Choroid plexus epithelial cell (primary cell): ENCODE measurements around the gene GSTT4.
"Not testable (repeated sequence)": the region's sequence is repeated elsewhere in the genome, so short reads cannot be mapped to it uniquely, and the experiment has no call there.

ENCODE experiments used
- DNase-seq: peaks from one replicate; pipeline ENCODE4 v3.0.0-alpha.2; 2010; ENCODE audit warnings: low read depth
- H3K4me3 ChIP-seq: 2 replicates; pipeline ENCODE4 v1.5.1; 2011; ENCODE audit warnings: low read depth, mild to moderate bottlenecking, control low read depth, low read length, moderate library complexity
- TF ChIP-seq, protein P1 (sequence below): conservative IDR thresholded peaks from 2 replicates; pipeline ENCODE4 v1.5.1; 2011; ENCODE audit warnings: low read depth, mild to moderate bottlenecking, control low read depth, inconsistent platforms, low read length, moderate library complexity

Gene GSTT4

DNA sequence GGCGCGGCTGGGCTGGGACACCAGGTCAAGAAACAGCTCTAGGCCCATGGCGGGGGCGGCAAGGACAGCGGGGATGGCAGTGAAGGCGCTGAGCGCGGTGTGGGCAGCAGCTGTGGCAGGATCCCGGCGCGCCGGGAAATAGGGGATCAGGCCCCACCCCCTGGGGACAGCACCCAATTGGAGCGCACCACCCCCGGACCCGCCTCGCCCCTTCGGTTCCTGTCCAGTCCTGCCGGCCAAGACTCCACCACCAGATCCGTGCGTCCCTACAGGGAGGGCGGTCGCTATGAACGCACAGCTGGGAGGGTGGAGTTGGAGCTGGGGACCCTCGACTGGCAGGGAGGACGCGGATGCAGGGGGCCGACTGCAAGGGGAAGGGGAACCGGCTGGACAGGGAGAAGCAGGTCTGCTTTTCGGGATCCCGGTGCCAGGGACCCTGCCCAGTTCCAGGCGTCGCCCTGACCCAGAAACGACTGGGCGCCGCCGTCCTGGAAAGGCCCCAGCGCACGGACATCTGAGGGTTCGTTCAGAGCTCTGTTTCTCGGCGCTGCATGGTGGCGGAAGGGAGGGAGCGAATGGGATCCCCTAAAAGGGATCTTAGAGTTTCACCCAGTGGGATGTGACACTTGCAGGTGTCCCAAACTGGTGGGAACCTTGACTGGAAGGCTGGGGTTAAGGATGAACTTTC is 44.0 kb downstream of the GSTT4 start, which contains the start of gene GSTT2B:
TSS of gene GSTT2B (minus strand) at position 112 of the 688 bp plus-strand sequence. CDS start at position 48, 64 bp downstream.
- H3K4me3 ChIP-seq = peak within 1 kb of the TSS; percentile 30
- not testable (repeated sequence) for DNase-seq

DNA sequence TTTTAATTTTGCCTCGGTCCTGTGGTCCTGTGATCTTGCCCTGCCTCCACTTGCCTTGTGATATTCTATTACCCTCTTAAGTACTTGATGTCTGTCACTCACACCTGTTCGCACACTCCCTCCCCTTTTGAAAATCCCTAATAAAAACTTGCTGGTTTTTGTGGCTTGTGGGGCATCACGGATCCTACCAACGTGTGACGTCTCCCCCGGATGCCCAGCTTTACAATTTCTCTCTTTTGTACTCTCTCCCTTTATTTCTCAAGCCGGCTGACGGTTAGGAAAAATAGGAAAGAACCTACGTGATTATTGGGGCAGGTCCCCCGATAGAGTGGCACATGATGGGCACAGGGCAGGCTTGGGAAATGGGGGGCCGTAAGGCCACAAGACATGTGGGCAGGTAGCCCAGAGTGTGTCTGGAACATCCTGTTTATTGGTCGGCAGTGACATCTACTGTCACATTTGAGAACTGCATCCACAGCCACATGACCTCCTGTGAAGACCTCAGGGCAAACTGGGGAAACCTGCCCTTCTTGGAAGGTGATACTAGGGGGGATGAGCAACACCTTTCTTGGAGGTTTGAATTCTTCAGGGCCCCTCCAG is 48.9 kb downstream of the GSTT4 start:
- H3K4me3 ChIP-seq = not testable (repeated sequence)
- peak; percentile 79 for DNase-seq
- TF ChIP-seq, protein P1, sequence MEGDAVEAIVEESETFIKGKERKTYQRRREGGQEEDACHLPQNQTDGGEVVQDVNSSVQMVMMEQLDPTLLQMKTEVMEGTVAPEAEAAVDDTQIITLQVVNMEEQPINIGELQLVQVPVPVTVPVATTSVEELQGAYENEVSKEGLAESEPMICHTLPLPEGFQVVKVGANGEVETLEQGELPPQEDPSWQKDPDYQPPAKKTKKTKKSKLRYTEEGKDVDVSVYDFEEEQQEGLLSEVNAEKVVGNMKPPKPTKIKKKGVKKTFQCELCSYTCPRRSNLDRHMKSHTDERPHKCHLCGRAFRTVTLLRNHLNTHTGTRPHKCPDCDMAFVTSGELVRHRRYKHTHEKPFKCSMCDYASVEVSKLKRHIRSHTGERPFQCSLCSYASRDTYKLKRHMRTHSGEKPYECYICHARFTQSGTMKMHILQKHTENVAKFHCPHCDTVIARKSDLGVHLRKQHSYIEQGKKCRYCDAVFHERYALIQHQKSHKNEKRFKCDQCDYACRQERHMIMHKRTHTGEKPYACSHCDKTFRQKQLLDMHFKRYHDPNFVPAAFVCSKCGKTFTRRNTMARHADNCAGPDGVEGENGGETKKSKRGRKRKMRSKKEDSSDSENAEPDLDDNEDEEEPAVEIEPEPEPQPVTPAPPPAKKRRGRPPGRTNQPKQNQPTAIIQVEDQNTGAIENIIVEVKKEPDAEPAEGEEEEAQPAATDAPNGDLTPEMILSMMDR = peak; percentile 82

DNA sequence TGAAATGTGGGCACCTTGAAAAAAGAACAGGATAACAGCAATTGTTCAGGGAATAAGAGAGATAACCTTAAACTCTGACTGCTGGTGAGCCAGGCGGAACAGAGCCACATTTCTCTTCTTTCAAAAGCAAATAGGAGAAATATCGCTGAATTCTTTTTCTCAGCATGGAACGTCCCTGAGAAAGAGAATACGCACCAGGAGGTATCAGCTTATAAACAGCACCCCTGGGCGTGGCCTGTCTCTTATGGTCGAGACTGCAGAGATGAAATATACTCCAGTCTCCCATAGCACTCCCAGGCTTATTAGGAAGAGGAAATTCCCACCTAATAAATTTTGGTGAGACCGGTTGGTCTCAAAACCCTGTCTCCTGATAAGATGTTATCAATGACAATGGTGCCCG is 49.4 kb downstream of the GSTT4 start:
- DNase-seq, H3K4me3 ChIP-seq: not testable (repeated sequence)

DNA sequence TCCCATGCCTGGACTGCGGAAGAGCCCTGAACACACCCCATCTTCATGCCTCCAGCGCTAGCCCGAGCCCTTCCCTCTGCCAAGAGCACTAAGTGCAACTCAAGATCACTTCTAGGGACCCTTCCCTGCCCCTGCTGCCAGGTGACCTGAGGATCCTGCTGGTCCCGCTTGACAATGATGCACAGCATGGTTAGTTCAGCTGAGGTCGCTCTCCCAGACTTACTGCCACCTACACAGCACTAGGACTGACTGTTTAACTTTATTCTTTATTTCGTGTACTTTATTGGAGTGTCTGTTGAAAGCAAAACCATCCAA is 50.3 kb downstream of the GSTT4 start:
- H3K4me3 ChIP-seq, DNase-seq: not testable (repeated sequence)

DNA sequence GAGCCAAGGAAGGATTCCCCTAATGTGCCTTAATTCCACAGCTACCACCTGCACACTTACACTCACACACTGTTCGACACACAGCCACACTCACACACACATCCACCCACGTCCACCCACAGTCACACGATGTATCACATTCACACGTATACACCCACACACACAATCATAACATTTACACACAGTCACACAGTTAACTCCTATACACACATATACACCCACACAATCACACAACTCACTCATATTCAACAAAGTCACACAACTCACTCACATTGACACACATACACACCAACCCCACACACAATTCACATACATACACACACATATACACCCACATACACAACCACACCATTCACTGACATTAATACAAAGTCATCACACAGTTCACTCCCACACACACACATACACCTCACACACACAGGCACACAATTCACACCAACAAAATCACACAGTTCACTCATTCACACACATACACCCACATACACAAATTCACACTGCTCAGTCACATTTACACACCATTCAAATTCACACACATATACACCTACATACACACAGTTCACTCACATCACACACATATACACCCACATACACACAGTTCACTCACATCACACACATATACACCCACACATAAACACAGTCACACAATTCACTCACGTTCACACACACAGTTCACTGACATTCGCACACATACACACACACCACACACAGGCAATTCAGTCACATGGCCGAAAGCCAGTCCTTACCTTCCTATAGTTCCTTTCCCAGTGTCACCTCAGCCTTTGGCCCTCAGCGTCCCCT is 50.9 kb downstream of the GSTT4 start:
- not testable (repeated sequence) for H3K4me3 ChIP-seq, DNase-seq

DNA sequence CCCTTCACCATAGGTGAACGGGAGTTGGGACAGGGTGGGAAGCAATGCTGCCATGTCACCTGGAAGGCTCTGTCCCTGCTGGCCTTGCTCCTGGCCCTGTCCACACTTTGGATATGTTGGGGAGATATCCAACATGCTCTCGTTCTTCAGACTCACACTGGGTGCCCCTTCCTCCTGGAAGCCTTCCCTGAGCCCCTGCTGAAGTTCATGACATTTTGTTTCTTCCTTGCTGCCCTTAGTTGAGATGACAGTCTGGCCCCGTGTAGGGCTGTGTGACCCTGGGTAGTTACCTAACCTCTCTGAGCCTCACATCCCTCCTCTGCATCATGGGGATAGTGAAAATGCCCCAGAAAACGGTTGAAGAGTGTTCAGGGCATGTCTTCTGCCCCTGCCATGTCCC is 51.8 kb downstream of the GSTT4 start:
- not testable (repeated sequence) for DNase-seq

DNA sequence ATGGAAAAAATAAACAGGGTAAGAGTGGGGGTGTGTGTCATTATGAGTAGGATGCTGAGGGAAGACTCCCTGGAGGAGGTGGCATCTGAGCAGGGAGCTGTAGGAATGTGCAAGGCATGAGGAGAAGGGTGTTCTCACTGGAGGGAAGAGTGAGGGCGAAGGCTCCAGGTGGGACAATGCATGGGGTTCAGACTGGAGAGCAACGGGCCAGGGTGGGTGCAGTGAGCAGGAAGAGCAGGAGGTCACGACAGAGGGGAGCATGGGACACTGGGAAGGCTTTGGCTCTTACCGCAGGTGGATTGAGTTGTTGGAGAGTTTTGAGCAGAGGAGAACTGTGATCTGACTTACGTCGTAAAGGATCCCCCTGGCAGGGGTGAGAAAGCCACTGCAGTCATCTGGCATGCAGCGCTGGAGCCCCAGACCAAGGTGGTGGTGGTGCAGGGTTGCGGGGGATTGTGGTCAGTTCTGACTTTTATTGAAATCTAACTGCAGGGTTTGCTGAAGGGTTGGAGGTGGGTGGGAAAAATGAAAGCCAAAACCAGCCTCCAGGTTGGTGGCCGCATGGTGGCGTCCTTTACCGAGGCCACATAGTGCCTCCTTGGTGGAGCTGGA is 52.4 kb downstream of the GSTT4 start:
- not testable (repeated sequence) for DNase-seq, H3K4me3 ChIP-seq

More for the DNA sequence above, 51.8 kb downstream of the GSTT4 start:
- not testable (repeated sequence) for H3K4me3 ChIP-seq

DNA sequence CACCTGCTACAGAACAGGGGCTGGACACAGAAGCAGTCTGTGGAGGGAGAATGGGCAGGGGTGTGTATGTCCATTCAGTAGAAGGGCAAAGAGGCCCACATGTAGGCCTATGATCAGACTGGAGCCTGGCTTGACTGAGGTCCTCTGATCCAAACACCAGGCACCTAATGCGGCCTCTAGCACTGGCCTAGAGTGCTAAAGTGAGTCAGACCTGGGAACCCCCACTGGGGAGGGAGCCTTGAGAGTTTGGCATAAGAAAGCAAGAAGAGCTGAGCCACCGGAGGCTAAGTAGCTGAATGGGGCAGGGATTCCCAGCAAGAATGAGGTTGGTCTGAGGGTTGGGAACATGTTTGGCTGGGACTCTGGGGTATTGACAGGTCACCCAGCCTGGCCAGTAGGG is 53.9 kb downstream of the GSTT4 start:
- H3K4me3 ChIP-seq = not testable (repeated sequence)
- peak; percentile 70 for DNase-seq

DNA sequence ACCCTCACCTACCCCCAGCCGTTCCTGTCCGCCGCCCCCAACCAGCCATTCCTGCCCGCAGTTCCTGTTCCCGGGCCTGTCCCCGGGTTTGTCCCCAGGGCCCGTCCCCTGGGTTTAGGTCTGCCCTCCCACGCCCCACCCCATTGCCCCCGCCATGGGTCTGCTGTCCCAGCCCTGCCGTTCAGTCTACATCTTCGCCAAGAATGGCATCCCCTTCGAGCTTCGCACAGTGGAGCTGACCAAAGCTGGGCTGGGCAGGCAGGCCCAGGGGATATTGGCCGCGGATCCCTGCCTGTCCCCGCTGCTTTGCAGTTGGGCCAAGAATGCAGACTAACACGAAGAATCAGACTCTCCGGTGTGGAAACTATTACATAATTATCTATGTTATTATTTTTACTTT is 55.5 kb downstream of the GSTT4 start:
- not testable (repeated sequence) for H3K4me3 ChIP-seq, DNase-seq
